Rectal smooth muscle tissue (tissue), 1 donor: ENCODE results near the gene MEIS3.
"Not testable (repeated sequence)": the region's sequence is repeated elsewhere in the genome, so short reads cannot be mapped to it uniquely, and the experiment has no call there.

Experiments used
- H3K27ac ChIP-seq: one replicate; pipeline ENCODE4 v1.7.0; 2013; ENCODE audit warnings: low read depth, low read length, inconsistent platforms
- H3K27me3 ChIP-seq: one replicate; pipeline ENCODE4 v1.7.0; 2013; ENCODE audit warnings: low read length; ENCODE audit not compliant: control insufficient read depth, insufficient read depth
- H3K36me3 ChIP-seq: one replicate; pipeline ENCODE4 v1.7.0; 2013; ENCODE audit warnings: low read length; ENCODE audit not compliant: control insufficient read depth, insufficient read depth
- H3K4me1 ChIP-seq: one replicate; pipeline ENCODE4 v1.7.0; 2013; ENCODE audit warnings: low read length; ENCODE audit not compliant: control insufficient read depth, insufficient read depth
- H3K4me3 ChIP-seq: one replicate; pipeline ENCODE4 v1.7.0; 2013; ENCODE audit warnings: low read length
- H3K9ac ChIP-seq: one replicate; pipeline ENCODE4 v1.7.0; 2013; ENCODE audit warnings: low read length

MEIS3 gene

GRCh38 chr19:47406711-47407416 lies 12.5 kb downstream of the MEIS3 start:
- no peak overlapping the region for H3K4me3 ChIP-seq
- H3K4me1 ChIP-seq, result no peaks in the 10 kb centered on the region
- H3K36me3 ChIP-seq, result no peaks in the 10 kb centered on the region
- no peaks in the 10 kb centered on the region for H3K27me3 ChIP-seq
- H3K27ac ChIP-seq, result no peak overlapping the region
- H3K9ac ChIP-seq, result no peak overlapping the region

- H3K36me3 ChIP-seq, result no peaks in the 10 kb centered on the region
- H3K9ac ChIP-seq, result no peak overlapping the region
Observed at GRCh38 chr19:47405854-47406417, 13.4 kb downstream of the MEIS3 start.

GRCh38 chr19:47405197-47405550 lies 14.2 kb downstream of the MEIS3 start:
- no peaks in the 10 kb centered on the region for H3K36me3 ChIP-seq
- no peaks in the 10 kb centered on the region for H3K27me3 ChIP-seq
- H3K4me3 ChIP-seq, result no peak overlapping the region

More at GRCh38 chr19:47405854-47406417, 13.4 kb downstream of the MEIS3 start:
- no peaks in the 10 kb centered on the region for H3K4me1 ChIP-seq
- no peaks in the 10 kb centered on the region for H3K27me3 ChIP-seq
- H3K27ac ChIP-seq, result no peak overlapping the region
- no peak overlapping the region for H3K4me3 ChIP-seq

GRCh38 chr19:47404334-47405196 lies 14.8 kb downstream of the MEIS3 start:
- Histone ChIP-seq H3K27ac (no peak overlapping the region), H3K27me3 (no peaks in the 10 kb centered on the region), H3K4me1 (no peaks in the 10 kb centered on the region), H3K9ac (no peak overlapping the region), H3K36me3 (no peaks in the 10 kb centered on the region), H3K4me3 (no peak overlapping the region)

More at GRCh38 chr19:47405197-47405550, 14.2 kb downstream of the MEIS3 start:
- no peak overlapping the region for H3K27ac ChIP-seq
- H3K4me1 ChIP-seq, result no peaks in the 10 kb centered on the region
- no peak overlapping the region for H3K9ac ChIP-seq

- Histone ChIP-seq H3K27me3 (no peaks in the 10 kb centered on the region), H3K27ac (no peak overlapping the region), H3K4me1 (no peaks in the 10 kb centered on the region), H3K36me3 (no peaks in the 10 kb centered on the region), H3K4me3 (no peak overlapping the region), H3K9ac (no peak overlapping the region)
Observed at GRCh38 chr19:47402504-47402903, 16.8 kb downstream of the MEIS3 start.

- Histone ChIP-seq H3K4me1 (no peaks in the 10 kb centered on the region), H3K36me3 (no peaks in the 10 kb centered on the region), H3K9ac (no peak overlapping the region), H3K27ac (no peak overlapping the region), H3K27me3 (no peaks in the 10 kb centered on the region), H3K4me3 (no peak overlapping the region)
Observed at GRCh38 chr19:47398707-47399597, 20.4 kb downstream of the MEIS3 start.

GRCh38 chr19:47391510-47392223 lies 27.7 kb downstream of the MEIS3 start:
- H3K9ac ChIP-seq, result no peak overlapping the region
- H3K27me3 ChIP-seq, result peaks cover 4% of the 10 kb centered on the region
- H3K27ac ChIP-seq, result no peak overlapping the region
- no peaks in the 10 kb centered on the region for H3K4me1 ChIP-seq
- no peak overlapping the region for H3K4me3 ChIP-seq
- no peaks in the 10 kb centered on the region for H3K36me3 ChIP-seq

GRCh38 chr19:47390533-47391488 lies 28.5 kb downstream of the MEIS3 start:
- H3K9ac ChIP-seq, result no peak overlapping the region
- no peaks in the 10 kb centered on the region for H3K4me1 ChIP-seq
- no peak overlapping the region for H3K4me3 ChIP-seq
- no peaks in the 10 kb centered on the region for H3K36me3 ChIP-seq
- H3K27me3 ChIP-seq, result peaks cover 4% of the 10 kb centered on the region
- no peak overlapping the region for H3K27ac ChIP-seq

- Histone ChIP-seq H3K4me1 (no peaks in the 10 kb centered on the region), H3K27ac (no peak overlapping the region)
Observed at GRCh38 chr19:47389150-47389556, 30.2 kb downstream of the MEIS3 start.

GRCh38 chr19:47388721-47389120 lies 30.6 kb downstream of the MEIS3 start:
- H3K27me3 ChIP-seq, H3K4me3 ChIP-seq, H3K36me3 ChIP-seq, H3K9ac ChIP-seq, H3K27ac ChIP-seq, H3K4me1 ChIP-seq: not testable (repeated sequence)

More at GRCh38 chr19:47389150-47389556, 30.2 kb downstream of the MEIS3 start:
- Histone ChIP-seq H3K27me3 (peaks cover 4% of the 10 kb centered on the region), H3K36me3 (no peaks in the 10 kb centered on the region), H3K4me3 (no peak overlapping the region), H3K9ac (no peak overlapping the region)

GRCh38 chr19:47387623-47388022 lies 31.7 kb downstream of the MEIS3 start:
- not testable (repeated sequence) for H3K27me3 ChIP-seq, H3K4me3 ChIP-seq, H3K27ac ChIP-seq

More at GRCh38 chr19:47387623-47388022, 31.7 kb downstream of the MEIS3 start:
- not testable (repeated sequence) for H3K4me1 ChIP-seq, H3K36me3 ChIP-seq, H3K9ac ChIP-seq
